Muscle of leg (tissue), 11 donors: Measurements from ENCODE around the gene RRBP1. TPM values are rescaled to one million over a fixed set of nuclear protein-coding genes. Genes with fewer than 3 reads are reported as not detected.

Source experiments
- DNase-seq: peaks from one replicate; pipeline ENCODE4 v3.0.0; 2013
- H3K27ac ChIP-seq: one replicate; pipeline ENCODE4 v1.5.1; 2013; ENCODE audit warnings: mild to moderate bottlenecking, low read length, control low read depth
- H3K27me3 ChIP-seq: one replicate; pipeline ENCODE4 v1.6.1; 2013; ENCODE audit warnings: low read length; ENCODE audit not compliant: control insufficient read depth, insufficient read depth
- H3K36me3 ChIP-seq: one replicate; pipeline ENCODE4 v1.6.1; 2013; ENCODE audit warnings: low read length; ENCODE audit not compliant: control insufficient read depth, insufficient read depth
- H3K4me1 ChIP-seq: one replicate; pipeline ENCODE4 v1.6.1; 2013; ENCODE audit warnings: low read length; ENCODE audit not compliant: control insufficient read depth, insufficient read depth
- H3K4me3 ChIP-seq: one replicate; pipeline ENCODE4 v1.5.1; 2013; ENCODE audit warnings: low read length, control low read depth
- H3K9me3 ChIP-seq: replicated peaks from 2 replicates; pipeline ENCODE4 v1.6.1; 2013; ENCODE audit warnings: low read depth, low read length; ENCODE audit not compliant: control insufficient read depth
- WGBS: methylation state at CpG from one replicate; pipeline ENCODE4 v1.1.5; 2013; ENCODE audit warnings: missing lambda C conversion rate; ENCODE audit not compliant: insufficient coverage; 5-methylcytosine and 5-hydroxymethylcytosine counted together
- polyA plus RNA-seq, 8 donors: library from polyadenylated mRNA; unstranded; fragments of 120-200 nt; gene quantifications; one replicate each; pipeline versions ENCODE4 v1.2.1 to v1.2.3, GENCODE V29; 2013; ENCODE audit warnings: inconsistent platforms in 1 of 8, low replicate concordance in 1 of 8; ENCODE audit not compliant: insufficient read length in 8 of 8, insufficient read depth in 1 of 8
- total RNA-seq: library from RNA; stranded (reverse); fragments of 120-200 nt; gene quantifications from one replicate; pipeline ENCODE4 v1.2.4, GENCODE V29; 2013

RRBP1 gene
- total and polyA plus RNA-seq, 9 donors: 99.5 to 178 (median 134) TPM

DNA sequence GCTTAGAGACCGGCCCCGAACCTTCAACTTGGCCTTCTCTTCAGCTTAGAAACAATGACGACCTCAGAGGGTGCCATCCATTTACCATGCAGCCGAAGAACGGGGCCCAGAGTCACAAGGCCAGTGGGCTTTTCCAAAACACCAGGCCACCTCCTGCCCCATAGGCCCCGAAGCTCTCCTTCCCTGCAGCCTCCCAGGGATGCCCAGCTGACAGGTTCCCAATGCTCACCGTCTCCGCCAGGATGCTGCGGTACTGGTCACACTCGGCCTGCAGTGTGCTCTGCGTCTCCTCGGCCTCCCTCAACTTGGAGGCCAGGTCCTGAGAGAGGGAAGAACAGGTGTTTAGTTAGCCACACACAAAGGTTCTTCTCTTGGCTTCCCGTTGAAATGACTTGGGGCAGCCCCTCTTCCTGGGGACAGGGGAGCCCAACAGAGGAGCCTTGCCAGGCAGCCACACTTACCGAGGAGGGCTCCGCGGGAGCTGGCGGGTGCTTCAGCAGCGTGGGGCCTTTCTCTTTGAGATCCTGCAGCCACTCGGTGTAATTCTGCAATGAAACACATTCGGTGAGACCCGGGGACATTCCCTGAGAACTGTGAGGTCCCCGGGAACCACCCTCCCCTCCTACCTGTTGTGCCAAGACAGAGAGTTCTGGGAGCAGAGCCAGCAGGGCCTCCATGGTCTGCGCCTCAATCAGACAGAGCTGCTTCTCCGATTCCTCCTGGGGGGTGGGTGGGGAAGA lies 60.6 kb downstream of the RRBP1 start:
- DNase-seq: no peak
- Histone ChIP-seq H3K9me3 (no peaks in the 10 kb centered on the region), H3K36me3 (peaks cover 97% of the 10 kb centered on the region), H3K4me1 (peaks cover 8% of the 10 kb centered on the region), H3K4me3 (no peak overlapping the region), H3K27me3 (no peaks in the 10 kb centered on the region), H3K27ac (no peak overlapping the region)
- WGBS: 87% methylated on average over 16 of the region's 24 CpGs

DNA sequence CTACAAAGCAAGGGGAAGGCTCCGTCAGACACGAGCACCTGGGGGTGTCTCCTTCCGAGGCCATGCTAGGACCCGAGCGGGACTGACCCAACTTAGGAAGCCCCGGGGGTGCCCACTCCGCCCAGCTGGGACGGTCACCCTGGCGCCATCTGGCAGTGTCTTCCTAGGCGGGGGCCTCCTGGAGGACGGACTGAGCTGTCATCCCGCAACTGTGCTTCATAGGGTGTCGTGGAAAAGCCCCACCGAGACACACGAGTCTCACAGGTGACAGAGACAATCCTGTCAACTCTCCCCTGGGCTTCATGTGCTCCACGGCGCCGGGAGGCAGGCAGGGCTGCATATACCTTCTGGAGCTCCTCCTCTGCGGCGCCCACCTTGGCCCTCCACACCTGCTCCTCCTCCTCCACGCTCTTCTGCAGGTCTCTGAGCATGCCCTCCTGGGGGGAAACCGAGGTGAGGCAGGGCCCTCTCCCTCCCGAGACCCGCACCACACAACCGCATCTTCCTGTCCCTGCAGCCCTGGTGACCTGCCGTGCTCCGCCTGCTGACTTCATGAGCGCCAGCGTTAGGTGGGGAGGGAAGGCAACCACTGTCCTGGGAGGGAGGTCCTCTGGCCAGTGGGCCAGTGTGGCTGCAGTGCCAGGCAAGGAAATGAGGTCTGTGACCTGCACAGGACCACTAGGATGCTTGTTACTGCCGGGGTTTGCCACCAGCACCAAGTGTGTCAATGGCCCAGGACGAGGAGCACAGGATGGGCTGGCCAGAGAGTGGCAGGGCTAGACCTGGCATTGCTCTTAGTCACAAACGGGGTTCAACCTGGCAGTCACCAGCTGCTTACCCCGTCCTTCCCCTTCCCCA lies 61.4 kb downstream of the RRBP1 start:
- H3K4me3 ChIP-seq: no peak overlapping the region
- 78% methylated on average over 28 of the region's 33 CpGs for WGBS
- H3K4me1 ChIP-seq: peaks cover 16% of the 10 kb centered on the region
- no peaks in the 10 kb centered on the region for H3K9me3 ChIP-seq
- no peak for DNase-seq
- H3K27me3 ChIP-seq: no peaks in the 10 kb centered on the region
- no peak overlapping the region for H3K27ac ChIP-seq
- peaks cover 97% of the 10 kb centered on the region for H3K36me3 ChIP-seq

DNA sequence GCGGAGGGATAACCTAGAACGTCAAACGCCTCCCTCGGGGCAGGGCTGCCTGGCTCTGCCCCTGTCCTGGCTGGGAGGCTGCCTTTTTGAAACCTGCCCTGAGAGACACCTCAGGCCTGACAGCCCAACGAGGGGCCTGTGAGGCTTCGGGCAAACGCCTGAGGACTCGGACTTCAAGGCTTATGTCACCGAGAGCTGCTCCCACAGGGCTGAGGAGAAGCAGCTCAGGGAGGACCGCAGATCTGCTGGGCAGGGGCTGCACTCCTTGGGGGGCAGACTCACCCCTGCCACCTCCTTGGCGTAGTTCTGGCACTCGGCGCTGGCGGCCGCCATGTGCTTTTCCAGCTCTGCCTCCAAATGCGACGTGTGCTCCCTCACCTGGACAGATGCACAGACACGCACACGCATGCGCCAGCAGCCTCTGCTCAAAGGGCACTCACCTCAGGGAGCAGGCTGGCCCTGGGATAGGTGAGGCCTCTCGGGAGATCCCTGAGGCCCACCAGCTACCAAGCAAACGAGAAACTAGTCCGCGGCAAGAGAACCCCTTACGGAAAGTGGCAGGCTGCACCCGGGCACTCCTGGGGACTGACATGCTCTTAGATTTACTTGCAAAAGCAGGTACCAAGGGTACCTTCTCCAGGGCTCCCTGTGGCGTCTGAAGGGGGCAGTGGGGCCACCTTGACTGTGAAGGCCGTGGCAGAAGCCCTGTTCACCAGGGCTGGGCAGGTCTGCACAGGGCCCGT lies 62.5 kb downstream of the RRBP1 start:
- Histone ChIP-seq H3K36me3 (peaks cover 96% of the 10 kb centered on the region), H3K27me3 (no peaks in the 10 kb centered on the region), H3K4me1 (peaks cover 27% of the 10 kb centered on the region), H3K27ac (no peak overlapping the region), H3K4me3 (no peak overlapping the region), H3K9me3 (no peaks in the 10 kb centered on the region)
- no peak for DNase-seq
- 82% methylated on average over 26 of the region's 29 CpGs for WGBS

DNA sequence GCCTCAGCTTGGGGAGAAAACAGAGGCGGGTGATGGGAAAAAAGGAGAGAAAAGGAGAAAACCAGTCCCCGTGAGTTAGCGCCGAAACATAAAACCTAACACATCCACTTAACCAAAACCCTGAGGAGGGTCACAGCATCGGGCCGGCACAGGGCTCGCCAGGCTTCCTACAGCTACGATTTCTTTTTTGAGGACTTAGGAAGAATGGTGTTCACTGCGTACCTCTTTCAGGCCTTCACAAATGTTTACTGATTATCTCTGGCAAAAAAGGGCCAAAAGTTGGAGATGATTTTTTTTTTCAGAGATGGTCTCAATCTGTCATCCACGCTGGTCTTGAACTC lies 63.4 kb downstream of the RRBP1 start:
- H3K27ac ChIP-seq: no peak overlapping the region
- H3K36me3 ChIP-seq: peaks cover 93% of the 10 kb centered on the region
- WGBS: no CpG with 5 or more reads among the region's 10 CpGs
- H3K9me3 ChIP-seq: no peaks in the 10 kb centered on the region
- no peak for DNase-seq
- no peaks in the 10 kb centered on the region for H3K27me3 ChIP-seq
- no peak overlapping the region for H3K4me3 ChIP-seq
- H3K4me1 ChIP-seq: peaks cover 33% of the 10 kb centered on the region

DNA sequence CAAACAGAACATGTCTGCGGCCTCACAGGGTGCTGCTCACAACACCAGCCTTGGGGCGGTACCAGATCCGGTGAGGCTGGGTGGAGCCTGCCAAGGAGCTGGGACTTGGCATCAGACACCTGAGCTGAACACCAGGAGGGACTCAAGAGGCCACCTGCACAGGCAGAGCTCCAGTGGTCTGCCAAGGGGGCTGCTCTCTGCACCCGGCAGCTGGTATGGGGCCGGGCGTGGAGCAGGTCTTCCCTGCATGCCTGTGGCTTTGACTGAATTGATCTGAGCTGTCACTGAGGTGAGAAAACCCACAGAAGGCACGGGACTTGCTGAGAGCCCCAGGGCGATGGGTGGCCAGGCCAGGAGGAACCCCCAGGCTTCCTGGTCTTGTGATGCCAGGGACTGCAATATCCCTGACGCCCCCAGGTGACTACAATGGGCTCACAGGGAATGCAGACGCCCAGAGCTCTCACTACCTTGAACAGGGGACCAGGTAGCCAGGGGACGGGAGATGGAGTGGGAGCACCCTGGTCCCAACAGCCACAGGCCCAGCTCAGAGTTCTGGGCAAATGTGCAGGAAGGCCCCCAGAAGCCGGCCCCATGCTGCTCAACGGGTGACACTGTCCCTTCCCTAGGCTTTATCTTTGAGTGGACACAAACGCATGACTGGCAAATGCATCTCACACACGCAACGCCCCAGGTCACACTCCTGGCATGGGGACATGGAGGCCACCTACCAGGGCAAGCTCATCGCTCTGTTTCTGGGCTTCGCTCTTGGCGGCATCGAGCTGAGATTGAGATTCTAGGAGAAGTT lies 64.0 kb downstream of the RRBP1 start:
- H3K9me3 ChIP-seq: no peaks in the 10 kb centered on the region
- no peak for DNase-seq
- H3K36me3 ChIP-seq: peaks cover 93% of the 10 kb centered on the region
- H3K4me1 ChIP-seq: peaks cover 33% of the 10 kb centered on the region
- H3K27me3 ChIP-seq: no peaks in the 10 kb centered on the region
- no peak overlapping the region for H3K4me3 ChIP-seq
- H3K27ac ChIP-seq: no peak overlapping the region
- 84% methylated on average over 20 of the region's 20 CpGs for WGBS

DNA sequence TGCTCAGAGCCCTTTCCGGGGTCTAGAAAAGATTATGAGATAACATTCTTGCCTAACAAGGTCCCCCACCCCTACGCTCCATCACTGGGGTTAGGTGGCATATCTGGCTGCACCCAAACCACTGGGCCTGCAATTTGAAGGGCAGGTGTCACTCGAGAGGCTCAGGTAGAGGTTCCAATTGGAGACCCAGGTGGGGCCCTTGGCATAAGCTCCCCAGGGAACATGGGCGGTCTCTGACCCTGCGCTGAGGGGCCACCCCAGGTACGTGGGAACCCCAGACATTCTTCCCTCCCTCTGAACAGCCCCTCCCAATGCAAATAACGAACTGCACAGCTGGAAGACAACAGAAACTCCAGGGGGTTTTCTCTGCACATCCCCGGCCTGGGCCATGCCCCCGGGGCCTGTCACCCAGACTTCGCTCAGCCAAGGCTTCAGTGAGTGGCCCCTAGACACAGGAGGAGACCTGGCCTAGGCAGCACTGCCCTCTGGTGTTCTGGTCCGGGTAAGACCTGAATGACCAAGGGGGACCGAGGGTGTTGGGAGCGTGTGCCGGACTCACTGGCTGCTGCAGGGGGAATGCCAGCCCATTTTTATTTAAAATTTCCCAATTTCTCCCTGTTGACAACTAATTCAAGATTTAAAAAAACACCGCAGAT lies 64.7 kb downstream of the RRBP1 start:
- H3K27me3 ChIP-seq: no peaks in the 10 kb centered on the region
- peaks cover 41% of the 10 kb centered on the region for H3K4me1 ChIP-seq
- no peak overlapping the region for H3K27ac ChIP-seq
- no peak overlapping the region for H3K4me3 ChIP-seq
- DNase-seq: peak; percentile 52
- H3K9me3 ChIP-seq: no peaks in the 10 kb centered on the region
- peaks cover 93% of the 10 kb centered on the region for H3K36me3 ChIP-seq
- 58% methylated on average over 13 of the region's 15 CpGs for WGBS

DNA sequence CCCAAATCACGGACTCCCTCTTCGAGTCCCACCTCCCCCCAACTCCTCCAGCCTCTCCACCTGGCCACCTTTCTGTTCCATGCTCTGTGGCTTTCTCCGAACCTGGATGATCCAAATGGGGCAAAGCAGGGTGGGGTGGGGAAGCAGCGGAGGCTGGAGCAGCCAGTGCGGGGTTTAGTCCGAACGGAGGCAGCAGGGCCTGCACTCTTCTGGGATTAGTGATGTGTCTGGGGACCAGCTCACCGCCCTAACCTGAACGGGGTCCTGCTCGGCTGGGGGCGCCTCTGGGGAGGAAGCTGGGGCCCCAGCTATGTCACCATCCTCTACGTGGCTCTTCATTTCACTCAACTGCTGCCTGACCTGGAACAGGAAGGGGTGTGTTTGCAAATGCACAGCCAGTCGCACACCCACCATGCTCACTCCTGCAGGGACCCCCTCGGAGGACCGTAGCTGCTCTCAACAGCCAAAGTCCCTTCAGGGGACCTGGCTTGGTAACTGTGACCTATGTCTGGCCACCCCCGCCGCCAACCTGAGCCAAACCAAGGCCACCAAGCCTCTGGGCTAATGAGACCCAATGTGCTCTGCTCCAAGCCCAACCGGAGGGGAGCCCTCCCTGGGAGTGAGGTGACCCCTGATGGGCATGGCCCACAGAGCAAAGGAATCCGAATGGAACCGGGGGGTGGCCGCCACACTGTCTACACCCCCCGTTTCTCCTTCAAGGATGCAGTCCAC lies 65.4 kb downstream of the RRBP1 start:
- Histone ChIP-seq H3K27me3 (no peaks in the 10 kb centered on the region), H3K4me1 (peaks cover 47% of the 10 kb centered on the region), H3K36me3 (peaks cover 91% of the 10 kb centered on the region), H3K27ac (no peak overlapping the region), H3K4me3 (no peak overlapping the region), H3K9me3 (no peaks in the 10 kb centered on the region)
- WGBS: 76% methylated on average over 10 of the region's 22 CpGs
- no peak for DNase-seq

DNA sequence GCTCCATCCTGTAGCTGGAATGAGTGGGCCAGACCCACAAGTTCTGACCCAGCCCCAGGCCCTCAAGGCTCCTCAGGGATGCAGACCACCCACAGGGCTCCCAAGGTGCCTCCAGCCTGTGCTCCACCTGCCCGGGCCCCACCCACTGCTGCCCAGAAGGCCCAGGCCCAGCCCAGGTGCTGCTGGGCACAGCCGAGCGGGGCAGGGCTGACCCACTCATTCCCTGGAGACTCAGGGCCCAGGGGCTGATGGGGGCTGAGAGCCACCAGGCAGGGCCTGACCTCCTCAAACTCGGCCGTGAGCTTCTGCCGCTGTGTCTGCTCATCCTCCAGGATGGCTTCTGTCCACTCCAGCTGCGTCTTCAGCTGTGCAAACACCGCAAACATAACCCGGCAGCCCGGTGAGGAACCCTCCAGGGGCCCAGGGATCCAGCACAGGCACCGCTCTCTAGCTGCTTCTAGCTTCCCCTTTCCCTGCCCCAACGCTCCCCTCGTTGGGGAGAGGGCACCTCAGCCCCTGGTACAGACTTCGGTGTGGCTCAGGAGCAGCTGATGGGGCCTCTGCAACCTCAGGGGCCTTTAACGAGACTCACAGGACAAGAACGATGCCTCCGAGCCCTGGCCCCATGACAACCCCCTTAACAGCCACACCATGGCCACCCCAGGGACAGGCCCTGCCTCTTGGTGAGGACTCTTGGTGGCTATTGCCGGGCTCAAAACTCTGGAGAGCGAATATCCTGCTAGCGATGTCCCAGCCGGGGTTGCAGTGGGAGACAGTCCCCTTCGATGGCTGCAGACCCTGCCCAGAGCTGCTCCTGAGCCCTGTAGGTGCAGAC lies 66.2 kb downstream of the RRBP1 start:
- H3K27ac ChIP-seq: peak overlapping the region; percentile 42
- H3K36me3 ChIP-seq: peaks cover 89% of the 10 kb centered on the region
- no peaks in the 10 kb centered on the region for H3K9me3 ChIP-seq
- no peak overlapping the region for H3K4me3 ChIP-seq
- peak; percentile 61 for DNase-seq
- WGBS: 35% methylated on average over 17 of the region's 22 CpGs
- H3K4me1 ChIP-seq: peaks cover 55% of the 10 kb centered on the region
- H3K27me3 ChIP-seq: no peaks in the 10 kb centered on the region
